Transverse colon (tissue), 4 donors: ENCODE results near the gene CALHM4.

Experiments
- EP300 ChIP-seq: sonication (generic); formaldehyde crosslinking; IDR thresholded peaks from one replicate; pipeline ENCODE4 v1.6.1; 2017; ENCODE audit warnings: antibody characterized with exemption, low read depth
- POLR2AphosphoS5 ChIP-seq, 3 donors: sonication (generic); formaldehyde crosslinking; IDR thresholded peaks; one replicate each; pipeline ENCODE4 v1.6.1; 2016; ENCODE audit warnings: antibody characterized with exemption in 3 of 3
- TF ChIP-seq, protein P1 (sequence below), 5 experiments: fragments of 200-600 bp in 3 of 5; fragments of 450-650 bp in 2 of 5; sonication (generic) in 3 of 5; IDR thresholded peaks; 1 replicate in 2 of 5; 2 replicates in 3 of 5; pipeline ENCODE4 v1.5.1; 2016 to 2017; ENCODE audit warnings: antibody characterized with exemption in 5 of 5, inconsistent platforms in 3 of 5, mild to moderate bottlenecking in 2 of 5, moderate library complexity in 1 of 5

DNA sequence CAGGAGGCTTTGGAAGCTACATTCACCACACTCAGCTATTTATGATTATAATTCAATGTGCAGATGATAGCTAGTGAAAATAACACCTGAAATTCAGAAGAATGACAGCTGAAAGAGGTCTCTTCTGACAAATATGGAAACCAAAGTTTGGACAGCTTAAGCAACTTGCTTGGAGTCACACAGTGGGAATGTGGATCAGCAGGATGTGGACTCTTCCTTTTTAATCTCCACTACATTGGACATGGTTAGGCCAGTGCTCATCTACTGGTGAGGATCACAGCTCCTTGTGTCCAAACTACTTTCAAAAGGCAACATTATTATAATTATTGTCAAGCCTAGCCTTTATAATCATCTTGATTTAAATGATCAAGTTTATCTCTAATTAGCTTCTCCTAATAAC lies 18.4 kb upstream of the CALHM4 start:
- TF ChIP-seq POLR2AphosphoS5 (IDR thresholded peaks at IDR 0.05) (no peak), EP300 (no peak)
- TF ChIP-seq, protein P1, sequence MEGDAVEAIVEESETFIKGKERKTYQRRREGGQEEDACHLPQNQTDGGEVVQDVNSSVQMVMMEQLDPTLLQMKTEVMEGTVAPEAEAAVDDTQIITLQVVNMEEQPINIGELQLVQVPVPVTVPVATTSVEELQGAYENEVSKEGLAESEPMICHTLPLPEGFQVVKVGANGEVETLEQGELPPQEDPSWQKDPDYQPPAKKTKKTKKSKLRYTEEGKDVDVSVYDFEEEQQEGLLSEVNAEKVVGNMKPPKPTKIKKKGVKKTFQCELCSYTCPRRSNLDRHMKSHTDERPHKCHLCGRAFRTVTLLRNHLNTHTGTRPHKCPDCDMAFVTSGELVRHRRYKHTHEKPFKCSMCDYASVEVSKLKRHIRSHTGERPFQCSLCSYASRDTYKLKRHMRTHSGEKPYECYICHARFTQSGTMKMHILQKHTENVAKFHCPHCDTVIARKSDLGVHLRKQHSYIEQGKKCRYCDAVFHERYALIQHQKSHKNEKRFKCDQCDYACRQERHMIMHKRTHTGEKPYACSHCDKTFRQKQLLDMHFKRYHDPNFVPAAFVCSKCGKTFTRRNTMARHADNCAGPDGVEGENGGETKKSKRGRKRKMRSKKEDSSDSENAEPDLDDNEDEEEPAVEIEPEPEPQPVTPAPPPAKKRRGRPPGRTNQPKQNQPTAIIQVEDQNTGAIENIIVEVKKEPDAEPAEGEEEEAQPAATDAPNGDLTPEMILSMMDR (IDR thresholded peaks at IDR 0.05): no peak
